Measurements from ENCODE around the gene GPR15. TPM values are rescaled to one million over a fixed set of nuclear protein-coding genes. Genes with fewer than 3 reads are reported as not detected.

GPR15 gene
- total RNA-seq, 4 donors from 2014 or later, result not detected

- H3K4me1 ChIP-seq, result no peaks in the 10 kb centered on the region
- H3K27ac ChIP-seq, result no peak overlapping the region
- H3K9me3 ChIP-seq, result no peaks in the 10 kb centered on the region
- TF ChIP-seq POLR2AphosphoS5 (IDR thresholded peaks at IDR 0.05) (no peak), POLR2A (IDR thresholded peaks at IDR 0.05) (no peak), EP300 (IDR thresholded peaks at IDR 0.05) (no peak)
- TF ChIP-seq, protein P1, sequence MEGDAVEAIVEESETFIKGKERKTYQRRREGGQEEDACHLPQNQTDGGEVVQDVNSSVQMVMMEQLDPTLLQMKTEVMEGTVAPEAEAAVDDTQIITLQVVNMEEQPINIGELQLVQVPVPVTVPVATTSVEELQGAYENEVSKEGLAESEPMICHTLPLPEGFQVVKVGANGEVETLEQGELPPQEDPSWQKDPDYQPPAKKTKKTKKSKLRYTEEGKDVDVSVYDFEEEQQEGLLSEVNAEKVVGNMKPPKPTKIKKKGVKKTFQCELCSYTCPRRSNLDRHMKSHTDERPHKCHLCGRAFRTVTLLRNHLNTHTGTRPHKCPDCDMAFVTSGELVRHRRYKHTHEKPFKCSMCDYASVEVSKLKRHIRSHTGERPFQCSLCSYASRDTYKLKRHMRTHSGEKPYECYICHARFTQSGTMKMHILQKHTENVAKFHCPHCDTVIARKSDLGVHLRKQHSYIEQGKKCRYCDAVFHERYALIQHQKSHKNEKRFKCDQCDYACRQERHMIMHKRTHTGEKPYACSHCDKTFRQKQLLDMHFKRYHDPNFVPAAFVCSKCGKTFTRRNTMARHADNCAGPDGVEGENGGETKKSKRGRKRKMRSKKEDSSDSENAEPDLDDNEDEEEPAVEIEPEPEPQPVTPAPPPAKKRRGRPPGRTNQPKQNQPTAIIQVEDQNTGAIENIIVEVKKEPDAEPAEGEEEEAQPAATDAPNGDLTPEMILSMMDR (IDR thresholded peaks at IDR 0.05), result no peak
- no peak for DNase-seq (ENCODE audit: low spot score in 2 of 2)
- no peaks in the 10 kb centered on the region for H3K36me3 ChIP-seq
- no peak overlapping the region for H3K4me3 ChIP-seq
- WGBS, result 70% methylated on average over 5 of the region's 5 CpGs
- H3K27me3 ChIP-seq, result peaks cover 5% of the 10 kb centered on the region
These were observed 16.8 kb downstream of the GPR15 start for GRCh38 chr3:98548544-98548943.

- H3K36me3 ChIP-seq, result no peaks in the 10 kb centered on the region
- DNase-seq (ENCODE audit: low spot score in 2 of 2), result no peak
- H3K4me1 ChIP-seq, result no peaks in the 10 kb centered on the region
- peaks cover 5% of the 10 kb centered on the region for H3K27me3 ChIP-seq
- no peak overlapping the region for H3K4me3 ChIP-seq
- TF ChIP-seq, protein P1 (IDR thresholded peaks at IDR 0.05), result no peak
- TF ChIP-seq POLR2AphosphoS5 (IDR thresholded peaks at IDR 0.05), result no peak
- TF ChIP-seq POLR2A (IDR thresholded peaks at IDR 0.05), result no peak
- TF ChIP-seq EP300 (IDR thresholded peaks at IDR 0.05), result no peak
- no peaks in the 10 kb centered on the region for H3K9me3 ChIP-seq
- WGBS, result 98% methylated on average over 3 of the region's 3 CpGs
- no peak overlapping the region for H3K27ac ChIP-seq
These were observed 19.1 kb downstream of the GPR15 start for GRCh38 chr3:98550833-98551232.

- TF ChIP-seq POLR2AphosphoS5 (IDR thresholded peaks at IDR 0.05) (no peak), POLR2A (IDR thresholded peaks at IDR 0.05) (no peak), EP300 (IDR thresholded peaks at IDR 0.05) (no peak)
- TF ChIP-seq, protein P1 (IDR thresholded peaks at IDR 0.05), result no peak
- 86% methylated on average over 2 of the region's 2 CpGs for WGBS
- Histone ChIP-seq H3K4me1 (no peaks in the 10 kb centered on the region), H3K4me3 (no peak overlapping the region), H3K9me3 (no peaks in the 10 kb centered on the region), H3K27ac (no peak overlapping the region), H3K27me3 (peaks cover 5% of the 10 kb centered on the region), H3K36me3 (no peaks in the 10 kb centered on the region)
- DNase-seq (ENCODE audit: low spot score in 2 of 2), result no peak
These were observed 19.5 kb downstream of the GPR15 start for GRCh38 chr3:98551236-98551635.

DNA sequence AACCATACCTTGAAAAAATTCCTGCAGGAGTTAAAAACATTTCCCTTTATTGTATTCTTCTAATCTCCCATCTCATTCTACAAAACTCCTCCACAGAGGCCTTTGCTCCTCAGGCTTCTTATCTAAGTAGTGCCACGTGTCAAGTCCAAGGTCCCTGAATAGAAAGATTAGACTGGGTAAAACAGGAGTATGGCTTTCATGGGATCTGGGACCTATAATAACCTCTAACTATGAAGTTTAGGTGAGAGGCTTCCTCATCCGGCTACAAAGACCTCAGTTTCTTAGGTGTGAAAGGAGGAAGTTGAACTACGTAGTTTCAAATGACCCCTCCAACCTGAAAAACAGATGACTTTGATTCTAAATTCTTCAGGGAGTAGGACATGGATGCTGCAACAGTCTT lies 20.0 kb downstream of the GPR15 start:
- H3K27me3 ChIP-seq, result peaks cover 5% of the 10 kb centered on the region
- 74% methylated on average over 3 of the region's 3 CpGs for WGBS
- no peak overlapping the region for H3K4me3 ChIP-seq
- TF ChIP-seq POLR2A (IDR thresholded peaks at IDR 0.05), result no peak
- TF ChIP-seq POLR2AphosphoS5 (IDR thresholded peaks at IDR 0.05), result no peak
- TF ChIP-seq EP300 (IDR thresholded peaks at IDR 0.05), result no peak
- TF ChIP-seq, protein P1 (IDR thresholded peaks at IDR 0.05), result no peak
- no peaks in the 10 kb centered on the region for H3K4me1 ChIP-seq
- H3K36me3 ChIP-seq, result no peaks in the 10 kb centered on the region
- DNase-seq (ENCODE audit: low spot score in 2 of 2), result no peak
- H3K9me3 ChIP-seq, result no peaks in the 10 kb centered on the region
- H3K27ac ChIP-seq, result no peak overlapping the region

DNA sequence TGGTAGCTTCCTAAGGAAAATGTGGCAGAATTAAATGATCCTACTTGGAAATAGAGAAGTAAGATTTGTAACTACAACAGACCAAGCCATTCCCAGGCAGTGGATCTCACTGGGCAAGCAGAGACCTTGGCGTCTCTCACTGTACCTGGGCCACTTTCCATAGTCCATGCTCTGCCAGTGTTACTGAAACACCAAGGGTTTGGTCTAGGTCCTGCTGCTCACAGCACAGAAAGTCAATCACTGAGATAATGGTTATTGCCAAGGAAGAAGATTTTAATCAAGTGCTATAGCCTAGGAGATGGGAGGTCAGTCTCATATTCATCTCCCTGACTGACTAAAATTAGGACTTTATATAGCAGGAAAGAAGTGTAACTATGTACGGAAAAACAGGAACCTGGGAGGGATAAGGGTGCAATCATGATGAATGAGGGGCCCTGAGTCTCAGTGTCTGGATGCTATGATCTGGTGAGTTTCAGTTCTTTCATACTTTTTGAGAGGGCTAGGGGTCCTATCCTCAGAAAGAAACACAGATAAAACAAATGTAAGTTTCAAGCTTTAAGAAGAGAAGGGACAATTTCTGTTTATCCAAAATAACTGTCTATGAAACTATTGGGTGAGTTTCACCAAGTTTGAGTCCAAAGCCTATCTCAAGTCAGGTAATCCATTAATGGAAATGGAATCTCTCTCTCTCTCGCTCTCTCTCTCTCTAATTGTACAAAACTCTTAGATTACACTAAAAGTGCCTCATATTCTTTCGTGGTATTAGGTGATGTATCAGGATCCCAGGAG lies 20.6 kb downstream of the GPR15 start:
- Histone ChIP-seq H3K27me3 (peaks cover 5% of the 10 kb centered on the region), H3K27ac (no peak overlapping the region), H3K4me1 (no peaks in the 10 kb centered on the region), H3K9me3 (no peaks in the 10 kb centered on the region), H3K36me3 (no peaks in the 10 kb centered on the region), H3K4me3 (no peak overlapping the region)
- TF ChIP-seq POLR2A (IDR thresholded peaks at IDR 0.05), result no peak
- TF ChIP-seq, protein P1 (IDR thresholded peaks at IDR 0.05), result no peak
- WGBS, result 73% methylated on average over 4 of the region's 4 CpGs
- DNase-seq (ENCODE audit: low spot score in 2 of 2), result no peak
